Uterus (tissue), 2 donors: ENCODE results near the gene HDAC4.

Source experiments
- POLR2A ChIP-seq, 2 donors: fragments of 450-650 bp; IDR thresholded peaks; one replicate each; pipeline ENCODE4 v1.6.1; 2016; ENCODE audit warnings: antibody characterized with exemption in 2 of 2, mild to moderate bottlenecking in 1 of 2, moderate library complexity in 1 of 2
- TF ChIP-seq, protein P1 (sequence below), 4 experiments: fragments of 200-600 bp in 2 of 4; fragments of 450-650 bp in 2 of 4; sonication (generic) in 2 of 4; IDR thresholded peaks; one replicate each; pipeline ENCODE4 v1.5.1; 2016 to 2019; ENCODE audit warnings: antibody characterized with exemption in 4 of 4, mild to moderate bottlenecking in 2 of 4, moderate library complexity in 1 of 4

DNA sequence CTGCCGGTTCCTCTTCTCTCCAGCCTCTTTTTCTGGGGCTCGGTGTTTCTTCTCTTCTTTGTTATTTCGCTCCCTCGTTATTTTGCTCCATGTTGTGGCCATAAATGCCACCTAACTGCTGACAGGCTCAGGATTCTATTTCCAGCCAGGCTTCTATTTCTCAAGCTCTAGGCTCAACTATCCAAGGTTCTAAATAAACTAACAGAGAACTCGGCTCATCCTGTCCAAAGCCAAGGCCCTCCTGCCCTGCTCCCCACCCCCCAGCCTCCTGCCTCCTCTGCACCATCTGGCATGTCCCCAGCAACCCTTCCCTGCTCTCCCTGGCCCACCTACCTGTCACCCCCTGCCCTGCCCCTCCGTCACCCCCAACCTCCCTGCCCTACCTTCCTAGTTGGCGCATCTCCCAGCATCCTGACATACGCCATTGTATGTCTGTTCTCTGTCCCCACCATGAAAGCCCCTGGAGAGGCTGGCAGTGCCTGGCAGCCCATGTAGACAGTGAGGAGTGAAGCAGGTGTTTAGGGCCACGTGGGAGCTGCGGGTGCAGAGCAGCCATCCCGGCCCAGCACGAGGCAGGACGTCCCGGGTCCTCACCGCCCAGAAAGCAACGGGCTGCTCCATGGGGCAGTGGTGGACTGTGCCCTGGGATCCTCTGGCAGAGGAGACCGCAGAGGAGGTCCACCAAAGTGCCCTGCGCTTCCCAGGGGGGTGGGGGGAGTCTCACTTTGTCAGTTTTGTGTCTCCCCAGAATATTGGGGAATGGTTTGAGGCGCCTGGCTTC, 366.1 kb downstream of the HDAC4 start:
- TF ChIP-seq, protein P1, sequence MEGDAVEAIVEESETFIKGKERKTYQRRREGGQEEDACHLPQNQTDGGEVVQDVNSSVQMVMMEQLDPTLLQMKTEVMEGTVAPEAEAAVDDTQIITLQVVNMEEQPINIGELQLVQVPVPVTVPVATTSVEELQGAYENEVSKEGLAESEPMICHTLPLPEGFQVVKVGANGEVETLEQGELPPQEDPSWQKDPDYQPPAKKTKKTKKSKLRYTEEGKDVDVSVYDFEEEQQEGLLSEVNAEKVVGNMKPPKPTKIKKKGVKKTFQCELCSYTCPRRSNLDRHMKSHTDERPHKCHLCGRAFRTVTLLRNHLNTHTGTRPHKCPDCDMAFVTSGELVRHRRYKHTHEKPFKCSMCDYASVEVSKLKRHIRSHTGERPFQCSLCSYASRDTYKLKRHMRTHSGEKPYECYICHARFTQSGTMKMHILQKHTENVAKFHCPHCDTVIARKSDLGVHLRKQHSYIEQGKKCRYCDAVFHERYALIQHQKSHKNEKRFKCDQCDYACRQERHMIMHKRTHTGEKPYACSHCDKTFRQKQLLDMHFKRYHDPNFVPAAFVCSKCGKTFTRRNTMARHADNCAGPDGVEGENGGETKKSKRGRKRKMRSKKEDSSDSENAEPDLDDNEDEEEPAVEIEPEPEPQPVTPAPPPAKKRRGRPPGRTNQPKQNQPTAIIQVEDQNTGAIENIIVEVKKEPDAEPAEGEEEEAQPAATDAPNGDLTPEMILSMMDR (IDR thresholded peaks at IDR 0.05), result no peak
- no peak for TF ChIP-seq POLR2A (IDR thresholded peaks at IDR 0.05)
